Measurements from ENCODE around the gene NCR1.
"Not testable (repeated sequence)": the region's sequence is repeated elsewhere in the genome, so short reads cannot be mapped to it uniquely, and the experiment has no call there.

The NCR1 gene

GRCh38 chr19:54916822-54917221 is 10.9 kb downstream of the NCR1 start:
- DNase-seq: no peak

GRCh38 chr19:54918499-54918898 is 12.6 kb downstream of the NCR1 start:
- no peak for DNase-seq

- DNase-seq: not testable (repeated sequence)
Measured at GRCh38 chr19:54919646-54920563, 14.0 kb downstream of the NCR1 start.

- no peak for DNase-seq
Measured at GRCh38 chr19:54921082-54921481, 15.1 kb downstream of the NCR1 start.

- DNase-seq: no peak
Measured at GRCh38 chr19:54923276-54923675, 17.3 kb downstream of the NCR1 start.

GRCh38 chr19:54928299-54928698 is 22.4 kb downstream of the NCR1 start:
- DNase-seq: no peak

- no peak for DNase-seq
Measured at GRCh38 chr19:54937926-54938325, 32.0 kb downstream of the NCR1 start.

GRCh38 chr19:54938906-54939305 is 33.0 kb downstream of the NCR1 start:
- DNase-seq: no peak

GRCh38 chr19:54939538-54939937 is 33.6 kb downstream of the NCR1 start:
- not testable (repeated sequence) for DNase-seq

- DNase-seq: not testable (repeated sequence)
Measured at GRCh38 chr19:54943772-54944361, 37.9 kb downstream of the NCR1 start.

GRCh38 chr19:54947381-54947780 is 41.4 kb downstream of the NCR1 start, which contains the start of gene NLRP7:
TSS of gene NLRP7 (minus strand) at chr19:54947530.
- DNase-seq: no peak

GRCh38 chr19:54949412-54949811 is 43.5 kb downstream of the NCR1 start:
- DNase-seq: no peak

GRCh38 chr19:54950580-54950979 is 44.6 kb downstream of the NCR1 start:
- not testable (repeated sequence) for DNase-seq

GRCh38 chr19:54952591-54953344 is 46.8 kb downstream of the NCR1 start:
- no peak for DNase-seq

- not testable (repeated sequence) for DNase-seq
Measured at GRCh38 chr19:54953345-54953713, 47.4 kb downstream of the NCR1 start.

- DNase-seq: no peak
Measured at GRCh38 chr19:54955376-54955775, 49.4 kb downstream of the NCR1 start.

GRCh38 chr19:54959840-54960239 is 53.9 kb downstream of the NCR1 start:
- DNase-seq: no peak

Data from NCI-H2081 treated with DMSO at 0.1 percent for 48 hours (cell line).